GM21526 (cell line): ENCODE measurements around the gene IL9.

Source experiments
- ATAC-seq: cut with Tn5 transposase; IDR thresholded peaks from one replicate; pipeline ENCODE4 v1.9.1; 2021; ENCODE audit warnings: moderate library complexity; ENCODE audit not compliant: unreplicated experiment, low FRiP score

The IL9 gene

DNA sequence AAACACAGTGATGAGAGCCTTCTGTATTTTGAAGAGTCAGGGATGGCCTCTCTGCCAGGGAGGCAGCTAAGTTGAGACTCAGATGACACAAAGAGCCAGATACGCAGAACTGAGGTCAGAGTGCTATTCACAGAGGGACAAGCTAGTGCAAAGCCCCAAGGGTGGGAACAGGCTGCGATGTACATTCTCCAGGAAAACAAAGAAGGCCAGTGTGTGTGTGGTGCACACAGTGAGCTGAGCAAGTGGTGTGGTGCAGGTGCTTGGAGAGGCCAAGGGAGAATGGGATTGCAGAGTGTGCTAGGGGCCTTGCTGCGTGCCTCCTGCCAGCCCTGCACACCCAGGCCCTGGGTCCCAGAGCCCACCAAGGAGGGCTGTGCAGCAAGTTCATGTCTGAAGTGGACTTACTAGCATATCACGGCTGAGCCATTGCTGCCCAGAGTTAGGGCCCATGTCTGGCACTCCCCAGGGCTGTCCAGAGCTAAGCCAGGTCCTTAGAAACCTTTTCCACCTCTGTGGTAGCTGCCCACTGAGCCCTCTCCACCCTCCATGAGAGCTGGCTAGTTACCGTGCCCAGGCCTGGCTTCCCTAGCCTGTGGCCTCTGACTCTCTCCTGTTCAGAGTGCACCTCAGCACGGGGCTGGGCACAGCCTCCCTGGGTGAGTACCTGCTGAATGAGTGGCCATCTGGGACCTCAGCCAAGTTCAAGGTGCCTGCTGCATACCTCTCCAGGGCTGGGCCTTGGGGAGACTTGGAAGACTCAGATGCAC is 51.9 kb downstream of the IL9 start:
- no peak for ATAC-seq

DNA sequence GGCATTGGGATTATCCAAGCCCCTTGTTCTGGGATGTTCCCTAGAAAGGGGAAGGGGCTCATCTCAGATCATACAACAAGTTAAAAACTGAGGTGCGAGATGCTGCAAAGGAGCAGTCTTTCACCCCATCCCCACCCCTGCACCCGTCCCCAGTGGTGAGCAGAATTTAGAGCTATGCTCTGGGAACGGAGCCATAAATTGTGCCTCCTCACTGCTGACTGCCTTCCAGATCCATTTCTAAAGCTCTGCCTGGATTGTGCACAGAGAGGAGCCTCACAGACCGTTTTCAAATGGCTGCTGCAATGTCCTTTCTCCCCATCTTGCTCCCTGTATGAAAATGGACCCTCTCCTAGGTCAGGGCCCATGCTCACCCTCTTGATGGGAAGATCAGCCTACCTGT is 52.9 kb downstream of the IL9 start:
- no peak for ATAC-seq
